Measurements from ENCODE around the gene GFI1B.

GRCh38 chr9:132996526-132996925 is 18.0 kb downstream of the GFI1B start:
- no peak for TF ChIP-seq CTCF (conservative IDR thresholded peaks at IDR 0.05; ENCODE audit: low read depth, low read length)
- no peak for TF ChIP-seq EZH2 (IDR thresholded peaks at IDR 0.05; ENCODE audit: borderline replicate concordance, low read depth, low read length, poor library complexity, severe bottlenecking)

Measured in A673 (cell line).